Measurements from ENCODE around the gene GPR83. TPM values are rescaled to one million over a fixed set of nuclear protein-coding genes. Genes with fewer than 3 reads are reported as not detected.
"Not testable (repeated sequence)": the region's sequence is repeated elsewhere in the genome, so short reads cannot be mapped to it uniquely, and the experiment has no call there.

Gene GPR83
- total RNA-seq, 2 experiments from 2014 or later, result 0.07 to 0.12 TPM

DNA sequence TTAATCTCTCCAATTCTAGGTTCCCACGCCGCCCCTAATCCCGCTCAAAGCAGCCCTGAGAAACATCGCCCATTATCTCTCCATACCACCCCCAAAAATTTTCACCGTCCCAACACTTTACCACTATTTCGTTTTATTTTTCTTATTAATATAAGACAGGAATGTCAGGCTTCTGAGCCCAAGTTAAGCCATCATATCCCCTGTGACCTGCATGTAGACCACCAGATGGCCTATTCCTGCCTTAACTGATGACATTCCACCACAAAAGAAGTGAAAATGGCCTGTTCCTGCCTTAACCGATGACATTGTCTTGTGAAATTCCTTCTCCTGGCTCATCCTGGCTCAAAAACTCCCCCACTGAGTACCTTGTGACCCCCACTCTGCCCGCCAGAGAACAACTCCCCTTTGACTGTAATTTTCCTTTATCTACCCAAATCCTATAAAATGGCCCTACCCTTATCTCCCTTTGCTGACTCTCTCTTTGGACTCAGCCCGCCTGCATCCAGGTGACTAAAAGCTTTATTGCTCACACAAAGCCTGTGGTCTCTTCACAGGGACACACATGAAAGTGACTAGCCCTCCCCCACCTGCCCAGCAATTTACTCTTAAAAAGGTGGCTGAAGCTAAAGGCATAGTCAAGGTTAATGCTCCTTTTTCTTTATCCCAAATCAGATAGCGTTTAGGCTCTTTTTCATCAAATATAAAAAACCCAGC, 50.2 kb downstream of the GPR83 start:
- CTCF ChIA-PET; ATAC-seq; H3K4me1 Mint-ChIP-seq; H3K9me3 Mint-ChIP-seq (ENCODE audit: low read depth); DNase-seq; H3K4me3 Mint-ChIP-seq; H3K36me3 Mint-ChIP-seq (ENCODE audit: low read depth); intact Hi-C loops (cut with DNase I, micrococcal nuclease); H3K27ac Mint-ChIP-seq; POLR2A ChIA-PET: not testable (repeated sequence)
- H3K27me3 Mint-ChIP-seq, result peaks cover 18% of the 10 kb centered on the region

GRCh38 chr11:94346311-94346710, 54.9 kb downstream of the GPR83 start:
- H3K9me3 Mint-ChIP-seq (ENCODE audit: low read depth); H3K4me3 Mint-ChIP-seq; H3K4me1 Mint-ChIP-seq; CTCF ChIA-PET; intact Hi-C loops (cut with DNase I, micrococcal nuclease); ATAC-seq; H3K36me3 Mint-ChIP-seq (ENCODE audit: low read depth); H3K27ac Mint-ChIP-seq; POLR2A ChIA-PET; H3K27me3 Mint-ChIP-seq; DNase-seq: not testable (repeated sequence)

- Mint-ChIP-seq H3K27ac (no peak overlapping the region), H3K9me3 (ENCODE audit: low read depth) (peaks cover 2% of the 10 kb centered on the region), H3K4me1 (no peaks in the 10 kb centered on the region), H3K27me3 (no peaks in the 10 kb centered on the region), H3K36me3 (ENCODE audit: low read depth) (no peaks in the 10 kb centered on the region), H3K4me3 (no peak overlapping the region)
- ChIA-PET CTCF (no interaction called here), POLR2A (no interaction called here)
- ATAC-seq (no peak), DNase-seq (no peak)
- intact Hi-C loops (cut with DNase I, micrococcal nuclease), result no loop called here
Observed at GRCh38 chr11:94343495-94343894, 57.7 kb downstream of the GPR83 start.

DNA sequence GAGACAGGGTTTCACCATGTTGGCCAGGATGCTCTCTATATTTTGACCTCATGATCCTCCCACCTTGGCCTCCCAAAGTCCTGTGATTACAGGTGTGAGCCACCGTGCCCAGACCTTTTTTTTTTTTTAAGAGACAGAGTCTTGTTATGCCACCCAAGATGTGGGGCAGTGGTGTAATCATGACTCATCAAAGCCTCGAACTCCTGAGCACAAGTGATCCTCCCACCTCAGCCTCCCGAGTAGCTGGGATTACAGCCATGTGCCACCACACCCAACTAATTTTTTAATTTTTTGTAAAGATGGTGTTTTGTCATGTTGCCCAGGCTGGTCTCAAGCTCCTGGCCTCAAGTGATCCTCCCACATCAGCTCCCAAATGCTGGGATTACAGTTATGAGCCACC, 59.0 kb downstream of the GPR83 start:
- Mint-ChIP-seq H3K27me3 (peaks cover under 1% of the 10 kb centered on the region), H3K4me3 (no peak overlapping the region), H3K36me3 (ENCODE audit: low read depth) (no peaks in the 10 kb centered on the region), H3K9me3 (ENCODE audit: low read depth) (peaks cover 2% of the 10 kb centered on the region), H3K4me1 (no peaks in the 10 kb centered on the region), H3K27ac (no peak overlapping the region)
- CTCF ChIA-PET, result no interaction called here
- intact Hi-C loops (cut with DNase I, micrococcal nuclease), result no loop called here
- DNase-seq (no peak), ATAC-seq (no peak)
- POLR2A ChIA-PET, result no interaction called here

DNA sequence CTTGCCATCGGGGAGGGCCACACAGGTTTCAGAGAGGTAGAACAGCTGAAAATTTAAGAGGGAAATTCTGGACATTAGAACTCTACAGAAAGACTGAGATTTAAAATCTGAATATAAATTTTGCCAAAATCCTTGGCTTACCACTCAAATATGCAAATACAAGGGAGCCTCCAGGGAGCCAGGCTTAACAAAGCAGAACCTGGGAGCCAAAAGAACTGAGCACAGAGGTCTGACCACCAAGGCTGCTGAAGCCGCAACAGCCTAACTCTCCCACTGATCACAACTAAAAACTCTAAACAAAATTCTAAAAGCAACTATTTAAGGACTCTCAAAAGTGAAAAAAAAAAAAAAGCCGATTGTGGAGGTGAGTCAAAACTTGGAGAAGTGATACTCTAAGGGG, 62.6 kb downstream of the GPR83 start:
- ATAC-seq (no peak), DNase-seq (no peak)
- Mint-ChIP-seq H3K4me3 (no peak overlapping the region), H3K27me3 (peaks cover 8% of the 10 kb centered on the region), H3K4me1 (no peaks in the 10 kb centered on the region), H3K36me3 (ENCODE audit: low read depth) (no peaks in the 10 kb centered on the region), H3K9me3 (ENCODE audit: low read depth) (peaks cover 2% of the 10 kb centered on the region), H3K27ac (no peak overlapping the region)
- intact Hi-C loops (cut with DNase I, micrococcal nuclease), result no loop called here
- ChIA-PET POLR2A (no interaction called here), CTCF (no interaction called here)

DNA sequence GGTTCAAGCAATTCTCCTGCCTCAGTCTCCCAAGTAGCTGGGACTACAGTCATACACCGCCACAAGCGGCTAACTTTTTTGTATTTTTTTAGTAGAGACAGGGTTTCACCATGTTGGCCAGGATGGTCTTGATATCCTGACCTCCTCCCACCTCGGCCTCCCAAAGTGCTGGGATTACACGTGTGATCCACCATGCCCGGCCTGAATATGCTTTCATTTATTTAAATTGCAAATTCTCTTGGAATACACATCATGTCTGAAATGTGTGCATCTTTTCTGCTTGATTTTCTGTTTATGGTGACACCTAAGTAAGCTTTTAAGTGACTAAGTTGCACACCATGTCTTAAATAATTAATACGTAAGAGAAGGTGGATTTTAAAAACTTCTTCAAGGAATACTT, 65.2 kb downstream of the GPR83 start:
- H3K27ac Mint-ChIP-seq, result no peak overlapping the region
- H3K9me3 Mint-ChIP-seq (ENCODE audit: low read depth), result peaks cover 2% of the 10 kb centered on the region
- H3K4me3 Mint-ChIP-seq, result no peak overlapping the region
- peaks cover 8% of the 10 kb centered on the region for H3K27me3 Mint-ChIP-seq
- no peaks in the 10 kb centered on the region for H3K36me3 Mint-ChIP-seq (ENCODE audit: low read depth)
- H3K4me1 Mint-ChIP-seq, result no peaks in the 10 kb centered on the region
- no peak for ATAC-seq
- ChIA-PET CTCF (no interaction called here), POLR2A (no interaction called here)
- DNase-seq, result no peak
- intact Hi-C loops (cut with DNase I, micrococcal nuclease), result no loop called here

DNA sequence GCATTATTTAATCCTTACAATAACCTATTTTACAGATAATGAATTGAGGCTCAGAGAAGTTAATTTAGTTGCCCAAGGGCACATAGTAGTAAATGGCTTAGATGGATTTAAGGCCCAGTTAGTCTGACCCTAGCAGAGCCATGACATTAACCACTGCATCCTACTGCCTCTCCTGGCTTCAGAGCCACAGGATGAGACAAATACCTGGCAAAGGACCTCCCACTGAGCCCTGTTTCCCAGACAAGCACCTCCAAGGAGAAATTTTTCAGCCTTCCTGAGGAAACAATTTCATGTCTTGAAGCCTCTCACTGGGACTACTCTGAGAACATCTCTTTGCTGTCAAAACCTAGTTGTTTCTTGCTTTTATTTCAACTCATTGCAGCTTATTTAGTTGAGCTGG, 68.4 kb downstream of the GPR83 start:
- intact Hi-C loops (cut with DNase I, micrococcal nuclease), result no loop called here
- DNase-seq, result no peak
- Mint-ChIP-seq H3K4me3 (no peak overlapping the region), H3K4me1 (no peaks in the 10 kb centered on the region), H3K27me3 (peaks cover 11% of the 10 kb centered on the region), H3K27ac (no peak overlapping the region), H3K36me3 (ENCODE audit: low read depth) (no peaks in the 10 kb centered on the region), H3K9me3 (ENCODE audit: low read depth) (no peaks in the 10 kb centered on the region)
- POLR2A ChIA-PET, result no interaction called here
- ATAC-seq, result no peak
- CTCF ChIA-PET, result no interaction called here

- CTCF ChIA-PET, result no interaction called here
Observed at GRCh38 chr11:94330789-94331188, 70.4 kb downstream of the GPR83 start.

GRCh38 chr11:94329501-94329900, 71.7 kb downstream of the GPR83 start:
- CTCF ChIA-PET, result no interaction called here
- H3K36me3 Mint-ChIP-seq (ENCODE audit: low read depth), result no peaks in the 10 kb centered on the region
- ATAC-seq (no peak), DNase-seq (no peak)
- H3K4me1 Mint-ChIP-seq, result no peaks in the 10 kb centered on the region
- peaks cover 2% of the 10 kb centered on the region for H3K9me3 Mint-ChIP-seq (ENCODE audit: low read depth)
- intact Hi-C loops (cut with DNase I, micrococcal nuclease), result no loop called here
- peaks cover 4% of the 10 kb centered on the region for H3K27me3 Mint-ChIP-seq
- POLR2A ChIA-PET, result no interaction called here
- H3K27ac Mint-ChIP-seq, result no peak overlapping the region
- H3K4me3 Mint-ChIP-seq, result no peak overlapping the region

More at GRCh38 chr11:94330789-94331188, 70.4 kb downstream of the GPR83 start:
- intact Hi-C loops (cut with DNase I, micrococcal nuclease), result no loop called here
- DNase-seq (no peak), ATAC-seq (no peak)
- POLR2A ChIA-PET, result no interaction called here
- H3K27ac Mint-ChIP-seq, result no peak overlapping the region
- peaks cover 3% of the 10 kb centered on the region for H3K27me3 Mint-ChIP-seq
- no peaks in the 10 kb centered on the region for H3K4me1 Mint-ChIP-seq
- no peaks in the 10 kb centered on the region for H3K9me3 Mint-ChIP-seq (ENCODE audit: low read depth)
- no peaks in the 10 kb centered on the region for H3K36me3 Mint-ChIP-seq (ENCODE audit: low read depth)
- no peak overlapping the region for H3K4me3 Mint-ChIP-seq

DNA sequence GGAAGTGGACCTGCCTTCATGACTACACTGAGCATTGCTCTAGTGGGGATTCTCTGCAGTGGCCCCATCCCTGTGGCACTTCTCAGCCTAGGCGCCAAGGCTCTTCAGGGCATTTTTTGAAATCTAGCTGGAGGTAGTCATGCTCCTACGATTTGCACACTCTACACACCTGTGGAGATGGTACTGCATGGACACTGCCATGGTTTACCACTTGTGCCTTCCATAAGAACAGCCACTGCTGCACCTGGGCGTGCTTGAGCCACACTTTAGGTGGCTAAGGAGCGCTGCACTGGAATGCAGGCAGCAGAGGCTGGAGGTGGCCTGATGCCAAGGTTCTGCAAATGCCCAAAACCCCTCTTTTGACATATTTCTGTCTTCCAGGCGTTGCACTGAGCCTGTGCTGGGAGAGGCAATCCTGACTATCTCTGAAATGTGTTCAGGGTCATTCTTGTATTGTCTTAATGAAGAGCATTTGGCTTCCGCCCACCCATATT, 72.6 kb downstream of the GPR83 start:
- H3K27me3 Mint-ChIP-seq, result peaks cover 5% of the 10 kb centered on the region
- no peak overlapping the region for H3K27ac Mint-ChIP-seq
- no peaks in the 10 kb centered on the region for H3K36me3 Mint-ChIP-seq (ENCODE audit: low read depth)
- peaks cover 2% of the 10 kb centered on the region for H3K9me3 Mint-ChIP-seq (ENCODE audit: low read depth)
- no peak overlapping the region for H3K4me3 Mint-ChIP-seq
- H3K4me1 Mint-ChIP-seq, result no peaks in the 10 kb centered on the region
- no peak for ATAC-seq
- CTCF ChIA-PET, result interaction anchor here (1.2 kb wide), 1 partner anchor 88 kb away, joined by 4 read pairs; no protein-coding TSS in a partner anchor
- no peak for DNase-seq
- intact Hi-C loops (cut with DNase I, micrococcal nuclease), result no loop called here
- POLR2A ChIA-PET, result no interaction called here

Measured in activated CD4-positive, alpha-beta T cell treated with anti-CD3 and anti-CD28 coated beads for 36 hours (primary cell).